DOHH2 (cell line): ENCODE data around the gene CATSPER1.

ENCODE experiments used
- EZH2phosphoT487 ChIP-seq: fragments of 200-600 bp; sonication (generic); IDR thresholded peaks from 2 replicates; pipeline ENCODE4 v1.6.1; 2017; ENCODE audit warnings: borderline replicate concordance, mild to moderate bottlenecking, antibody characterized with exemption, low read length, moderate library complexity, mixed read lengths
- TF ChIP-seq, protein P1 (sequence below): fragments of 200-600 bp; sonication (generic); IDR thresholded peaks from one replicate; pipeline ENCODE4 v1.5.1; 2014; ENCODE audit warnings: antibody characterized with exemption, mild to moderate bottlenecking, low read depth, low read length; ENCODE audit not compliant: poor library complexity, severe bottlenecking

GRCh38 chr11:65976216-65977176, 49.8 kb downstream of the CATSPER1 start:
- TF ChIP-seq, protein P1, sequence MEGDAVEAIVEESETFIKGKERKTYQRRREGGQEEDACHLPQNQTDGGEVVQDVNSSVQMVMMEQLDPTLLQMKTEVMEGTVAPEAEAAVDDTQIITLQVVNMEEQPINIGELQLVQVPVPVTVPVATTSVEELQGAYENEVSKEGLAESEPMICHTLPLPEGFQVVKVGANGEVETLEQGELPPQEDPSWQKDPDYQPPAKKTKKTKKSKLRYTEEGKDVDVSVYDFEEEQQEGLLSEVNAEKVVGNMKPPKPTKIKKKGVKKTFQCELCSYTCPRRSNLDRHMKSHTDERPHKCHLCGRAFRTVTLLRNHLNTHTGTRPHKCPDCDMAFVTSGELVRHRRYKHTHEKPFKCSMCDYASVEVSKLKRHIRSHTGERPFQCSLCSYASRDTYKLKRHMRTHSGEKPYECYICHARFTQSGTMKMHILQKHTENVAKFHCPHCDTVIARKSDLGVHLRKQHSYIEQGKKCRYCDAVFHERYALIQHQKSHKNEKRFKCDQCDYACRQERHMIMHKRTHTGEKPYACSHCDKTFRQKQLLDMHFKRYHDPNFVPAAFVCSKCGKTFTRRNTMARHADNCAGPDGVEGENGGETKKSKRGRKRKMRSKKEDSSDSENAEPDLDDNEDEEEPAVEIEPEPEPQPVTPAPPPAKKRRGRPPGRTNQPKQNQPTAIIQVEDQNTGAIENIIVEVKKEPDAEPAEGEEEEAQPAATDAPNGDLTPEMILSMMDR: no peak
- no peak for TF ChIP-seq EZH2phosphoT487
